WTC11 (cell line): ENCODE data around the gene AKT3.

Experiments used
- AR ChIP-seq: fragments of 250-450 bp; sonication (Bioruptor Pico); IDR thresholded peaks from 2 replicates; pipeline ENCODE4 v1.9.0; 2021; ENCODE audit warnings: mild to moderate bottlenecking
- ATF2 ChIP-seq: sonication (generic); formaldehyde crosslinking; IDR thresholded peaks from 2 replicates; pipeline ENCODE4 v1.8.1; 2022; ENCODE audit warnings: low read depth, missing genetic modification reagents, borderline replicate concordance
- CBFB ChIP-seq: sonication (generic); formaldehyde crosslinking; IDR thresholded peaks from 2 replicates; pipeline ENCODE4 v1.8.1; 2022; ENCODE audit warnings: mild to moderate bottlenecking, low read depth, missing genetic modification reagents
- CREB1 ChIP-seq: sonication (generic); formaldehyde crosslinking; IDR thresholded peaks from 2 replicates; pipeline ENCODE4 v1.8.0; 2023; ENCODE audit warnings: mild to moderate bottlenecking, missing genetic modification reagents
- CTCF ChIP-seq: fragments of 200-600 bp; IDR thresholded peaks from 2 replicates; pipeline ENCODE4 v1.8.0; 2022; ENCODE audit warnings: antibody characterized with exemption
- E2F1 ChIP-seq: sonication (generic); formaldehyde crosslinking; IDR thresholded peaks from 2 replicates; pipeline ENCODE4 v1.8.0; 2022; ENCODE audit warnings: mild to moderate bottlenecking, missing genetic modification reagents
- ETV6 ChIP-seq: sonication (generic); formaldehyde crosslinking; IDR thresholded peaks from 2 replicates; pipeline ENCODE4 v1.8.1; 2022; ENCODE audit warnings: mild to moderate bottlenecking, missing genetic modification reagents
- FOXJ3 ChIP-seq: sonication (generic); formaldehyde crosslinking; IDR thresholded peaks from 2 replicates; pipeline ENCODE4 v1.9.0; 2021; ENCODE audit warnings: missing genetic modification reagents, mild to moderate bottlenecking, borderline replicate concordance
- JAZF1 ChIP-seq: fragments of 250-450 bp; sonication (Bioruptor Pico); IDR thresholded peaks from 2 replicates; pipeline ENCODE4 v1.9.0; 2021; ENCODE audit warnings: moderate library complexity, mild to moderate bottlenecking, inconsistent platforms
- MAX ChIP-seq: sonication (generic); formaldehyde crosslinking; IDR thresholded peaks from 2 replicates; pipeline ENCODE4 v1.8.0; 2022; ENCODE audit warnings: mild to moderate bottlenecking, missing genetic modification reagents
- PREB ChIP-seq: sonication (generic); formaldehyde crosslinking; IDR thresholded peaks from 2 replicates; pipeline ENCODE4 v1.8.1; 2022; ENCODE audit warnings: mild to moderate bottlenecking, missing genetic modification reagents, moderate library complexity, borderline replicate concordance
- SP1 ChIP-seq: sonication (generic); formaldehyde crosslinking; conservative IDR thresholded peaks from 2 replicates; pipeline ENCODE4 v1.8.1; 2022; ENCODE audit warnings: missing genetic modification reagents
- ZNF317 ChIP-seq: sonication (generic); formaldehyde crosslinking; IDR thresholded peaks from 2 replicates; pipeline ENCODE4 v1.8.1; 2023; ENCODE audit warnings: low read depth, mild to moderate bottlenecking, moderate library complexity, missing genetic modification reagents, borderline replicate concordance
- TF ChIP-seq, protein P1 (sequence below): sonication (generic); formaldehyde crosslinking; IDR thresholded peaks from 2 replicates; pipeline ENCODE4 v1.8.1; 2023; ENCODE audit warnings: mild to moderate bottlenecking, moderate library complexity, missing genetic modification reagents

GRCh38 chr1:243497939-243498681 lies 351.9 kb downstream of the AKT3 start:
- TF ChIP-seq CREB1 (CRISPR knock-in tag) (no peak), ATF2 (CRISPR knock-in tag) (no peak), JAZF1 (CRISPR knock-in tag) (no peak), CTCF (no peak), CBFB (no peak), ETV6 (CRISPR knock-in tag) (no peak), FOXJ3 (no peak), AR (no peak), ZNF317 (CRISPR knock-in tag) (no peak), E2F1 (no peak), MAX (CRISPR knock-in tag) (no peak), PREB (CRISPR knock-in tag) (no peak), SP1 (CRISPR knock-in tag) (no peak)
- TF ChIP-seq, protein P1, sequence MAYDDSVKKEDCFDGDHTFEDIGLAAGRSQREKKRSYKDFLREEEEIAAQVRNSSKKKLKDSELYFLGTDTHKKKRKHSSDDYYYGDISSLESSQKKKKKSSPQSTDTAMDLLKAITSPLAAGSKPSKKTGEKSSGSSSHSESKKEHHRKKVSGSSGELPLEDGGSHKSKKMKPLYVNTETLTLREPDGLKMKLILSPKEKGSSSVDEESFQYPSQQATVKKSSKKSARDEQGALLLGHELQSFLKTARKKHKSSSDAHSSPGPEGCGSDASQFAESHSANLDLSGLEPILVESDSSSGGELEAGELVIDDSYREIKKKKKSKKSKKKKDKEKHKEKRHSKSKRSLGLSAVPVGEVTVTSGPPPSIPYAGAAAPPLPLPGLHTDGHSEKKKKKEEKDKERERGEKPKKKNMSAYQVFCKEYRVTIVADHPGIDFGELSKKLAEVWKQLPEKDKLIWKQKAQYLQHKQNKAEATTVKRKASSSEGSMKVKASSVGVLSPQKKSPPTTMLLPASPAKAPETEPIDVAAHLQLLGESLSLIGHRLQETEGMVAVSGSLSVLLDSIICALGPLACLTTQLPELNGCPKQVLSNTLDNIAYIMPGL (CRISPR knock-in tag): no peak
